Ovary (tissue), 9 donors: ENCODE results near the gene YWHAG. TPM values are rescaled to one million over a fixed set of nuclear protein-coding genes. Genes with fewer than 3 reads are reported as not detected.

Experiments
- DNase-seq, 5 donors: peaks; one replicate each; pipeline ENCODE4 v3.0.0-alpha.2; 2019 to 2020
- H3K27ac ChIP-seq, 2 donors: fragments of 200-600 bp; one replicate each; pipeline versions ENCODE4 v1.5.1 to v1.8.0; 2019 to 2022
- H3K27me3 ChIP-seq: fragments of 200-600 bp; one replicate; pipeline ENCODE4 v1.8.0; 2022
- H3K36me3 ChIP-seq: fragments of 200-600 bp; sonication (generic); one replicate; pipeline ENCODE4 v1.5.1; 2019
- H3K4me1 ChIP-seq: one replicate; pipeline ENCODE4 v1.8.1; 2013; ENCODE audit warnings: mild to moderate bottlenecking, moderate library complexity; ENCODE audit not compliant: insufficient read depth
- H3K4me3 ChIP-seq: fragments of 200-600 bp; sonication (generic); one replicate; pipeline ENCODE4 v1.5.1; 2017
- H3K9me3 ChIP-seq, 2 donors: fragments of 200-600 bp in 1 of 2; sonication (generic) in 1 of 2; one replicate each; pipeline versions ENCODE4 v1.5.1 to v1.8.1; 2013 to 2019; ENCODE audit warnings: mild to moderate bottlenecking in 1 of 2, moderate library complexity in 1 of 2
- EP300 ChIP-seq: sonication (generic); formaldehyde crosslinking; IDR thresholded peaks from one replicate; pipeline ENCODE4 v1.6.1; 2017; ENCODE audit warnings: antibody characterized with exemption
- POLR2A ChIP-seq: fragments of 450-650 bp; IDR thresholded peaks from one replicate; pipeline ENCODE4 v1.6.1; 2017; ENCODE audit warnings: antibody characterized with exemption, mild to moderate bottlenecking, moderate library complexity
- WGBS, 3 donors: extraction: QIAGEN DNeasy Blood & Tissue Kit in 1 of 3; methylation state at CpG; one replicate each; pipeline versions ENCODE4 v1.1.5 to v1.1.7; 2013 to 2017; 5-methylcytosine and 5-hydroxymethylcytosine counted together
- intact Hi-C, 4 donors: fragments of 100-400 bp; cut with DNase I; formaldehyde crosslinking; loops; one replicate each; pipeline versions ENCODE4 v1.11.0 to v1.15.1; 2022 to 2023
- polyA plus RNA-seq, 2 donors: library from polyadenylated mRNA; stranded (reverse); fragments of 200-250 nt in 1 of 2; fragments of 350-450 nt in 1 of 2; fragmentation: Illumina TruSeq in 1 of 2; extraction: RNeasy Lipid Tissue Mini Kit (QIAGEN cat#74804) in 1 of 2; gene quantifications; one replicate each; pipeline ENCODE4 v1.2.3, GENCODE V29; 2013 to 2014
- total RNA-seq, 7 donors: library from RNA; depleted of rRNA in 2 of 7; stranded (reverse); fragments of >200 nt in 2 of 7; fragmentation: NEBNext Ultra II Directional in 3 of 7; extraction: Animal tissue kit (Norgen Biotek cat#: 25700) in 3 of 7; gene quantifications; one replicate each; pipeline versions ENCODE4 v1.1.0 to v1.2.4, GENCODE V29; 2016 to 2023
- TF ChIP-seq, protein P1 (sequence below), 3 donors: fragments of 450-650 bp in 2 of 3; fragments of 200-600 bp in 1 of 3; IDR thresholded peaks; one replicate each; pipeline versions ENCODE4 v1.5.1 to v1.8.0; 2016 to 2022; ENCODE audit warnings: antibody characterized with exemption in 3 of 3, mild to moderate bottlenecking in 1 of 3
- donor health status: DM: no; HTN: no; CAD: no; lungs with moderate emphysema.
- donor health status: DM: no; HTN: no; CAD: no.
- donor health status: Bipolar disorder and iron deficiency.
- donor health status: DM: yes; HTN: yes; CAD: no.
- donor health status: DM: no; HTN: no; CAD: no.
- donor health status: DM: yes; HTN: yes; CAD: no.

Gene YWHAG
- total and polyA plus RNA-seq, 9 donors = 32.0 to 121 (median 99.2) TPM

DNA sequence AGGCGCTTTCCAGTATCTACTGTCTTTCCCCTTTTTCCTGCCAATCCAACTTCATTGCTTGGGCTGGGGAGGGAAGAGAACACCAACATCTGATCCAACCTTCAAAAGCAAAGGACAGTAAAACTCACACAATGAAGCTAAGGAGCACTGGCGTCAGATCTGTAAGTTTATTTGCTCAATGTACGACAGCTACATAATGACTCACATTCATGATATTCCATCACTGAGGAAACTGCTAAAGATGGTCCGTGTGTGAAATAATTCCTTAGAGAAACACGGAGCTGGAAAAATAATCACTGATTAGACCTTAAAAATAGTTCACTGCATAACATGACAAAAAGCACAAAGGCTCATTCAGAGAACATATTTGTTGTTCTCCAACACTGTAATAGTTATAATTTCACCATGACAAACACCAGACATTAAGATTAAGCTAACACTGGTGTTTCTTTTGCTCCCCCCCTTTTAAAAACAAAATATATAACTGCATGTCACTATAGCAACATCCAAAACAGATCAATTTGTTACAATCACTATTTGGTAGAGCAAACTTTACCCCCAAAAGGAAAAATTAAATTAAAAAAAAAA lies 32.1 kb downstream of the YWHAG start:
- H3K4me1 ChIP-seq = peaks cover 4% of the 10 kb centered on the region
- no peak overlapping the region for H3K27ac ChIP-seq
- H3K27me3 ChIP-seq = no peaks in the 10 kb centered on the region
- intact Hi-C loops = no loop called here
- H3K36me3 ChIP-seq = no peaks in the 10 kb centered on the region
- WGBS, 3 donors = 46 to 56% (median 49%) methylated on average over 5 of the region's 5 CpGs
- TF ChIP-seq POLR2A = no peak
- TF ChIP-seq EP300 = no peak
- TF ChIP-seq, protein P1, sequence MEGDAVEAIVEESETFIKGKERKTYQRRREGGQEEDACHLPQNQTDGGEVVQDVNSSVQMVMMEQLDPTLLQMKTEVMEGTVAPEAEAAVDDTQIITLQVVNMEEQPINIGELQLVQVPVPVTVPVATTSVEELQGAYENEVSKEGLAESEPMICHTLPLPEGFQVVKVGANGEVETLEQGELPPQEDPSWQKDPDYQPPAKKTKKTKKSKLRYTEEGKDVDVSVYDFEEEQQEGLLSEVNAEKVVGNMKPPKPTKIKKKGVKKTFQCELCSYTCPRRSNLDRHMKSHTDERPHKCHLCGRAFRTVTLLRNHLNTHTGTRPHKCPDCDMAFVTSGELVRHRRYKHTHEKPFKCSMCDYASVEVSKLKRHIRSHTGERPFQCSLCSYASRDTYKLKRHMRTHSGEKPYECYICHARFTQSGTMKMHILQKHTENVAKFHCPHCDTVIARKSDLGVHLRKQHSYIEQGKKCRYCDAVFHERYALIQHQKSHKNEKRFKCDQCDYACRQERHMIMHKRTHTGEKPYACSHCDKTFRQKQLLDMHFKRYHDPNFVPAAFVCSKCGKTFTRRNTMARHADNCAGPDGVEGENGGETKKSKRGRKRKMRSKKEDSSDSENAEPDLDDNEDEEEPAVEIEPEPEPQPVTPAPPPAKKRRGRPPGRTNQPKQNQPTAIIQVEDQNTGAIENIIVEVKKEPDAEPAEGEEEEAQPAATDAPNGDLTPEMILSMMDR (IDR thresholded peaks at IDR 0.05) = no peak
- H3K9me3 ChIP-seq = no peaks in the 10 kb centered on the region
- H3K4me3 ChIP-seq = no peak overlapping the region
- no peak for DNase-seq

DNA sequence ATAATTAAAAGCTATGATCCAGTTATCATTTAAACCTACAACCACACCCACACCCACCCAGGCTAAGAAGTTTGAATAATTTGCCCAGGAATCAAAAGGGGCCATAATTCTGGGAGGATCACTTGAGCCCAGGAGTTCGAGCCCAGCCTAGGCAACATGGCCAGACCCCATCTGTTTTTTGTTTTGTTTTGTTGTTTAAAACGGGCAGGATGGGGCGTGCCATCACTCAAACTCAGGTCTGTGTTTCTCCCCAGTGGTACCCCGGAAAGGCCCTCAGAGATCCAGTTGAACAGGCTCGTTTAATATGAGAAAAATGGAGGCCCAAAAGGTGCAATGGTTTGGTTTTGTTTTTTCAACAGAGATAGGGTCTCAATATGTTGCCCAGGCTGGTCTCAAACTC lies 33.0 kb downstream of the YWHAG start:
- no peak overlapping the region for H3K4me3 ChIP-seq
- no peaks in the 10 kb centered on the region for H3K9me3 ChIP-seq
- peak in 1 of 5 donors; percentile 12 for DNase-seq
- H3K27me3 ChIP-seq = no peaks in the 10 kb centered on the region
- H3K27ac ChIP-seq = no peak overlapping the region
- peaks cover 4% of the 10 kb centered on the region for H3K4me1 ChIP-seq
- intact Hi-C loops = no loop called here
- no peaks in the 10 kb centered on the region for H3K36me3 ChIP-seq
- TF ChIP-seq EP300 (no peak), POLR2A (no peak)
- TF ChIP-seq, protein P1 (IDR thresholded peaks at IDR 0.05) = no peak
- 85 to 93% (median 86%) methylated on average over 5 of the region's 5 CpGs for WGBS, 3 donors

DNA sequence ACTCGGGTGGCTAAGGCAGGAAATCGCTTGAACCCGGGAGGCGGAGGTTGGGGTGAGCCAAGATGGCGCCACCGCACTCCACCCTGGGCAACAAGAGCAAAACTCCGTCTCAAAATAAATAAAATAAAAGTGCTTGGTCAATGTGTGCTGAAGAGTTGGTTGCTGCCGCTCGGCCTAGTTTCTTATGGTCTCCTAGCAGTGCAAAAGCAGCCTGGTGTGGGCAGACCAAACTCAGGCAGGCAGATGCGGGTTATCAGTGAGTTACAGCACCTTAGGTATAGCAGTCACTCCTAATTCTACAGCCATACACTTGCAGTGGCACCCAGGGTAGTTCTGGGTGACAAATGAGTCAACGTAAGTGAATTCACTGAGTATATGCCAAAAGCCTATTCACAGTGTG lies 33.7 kb downstream of the YWHAG start:
- Histone ChIP-seq H3K36me3 (no peaks in the 10 kb centered on the region), H3K9me3 (no peaks in the 10 kb centered on the region), H3K27me3 (no peaks in the 10 kb centered on the region), H3K27ac (no peak overlapping the region), H3K4me3 (no peak overlapping the region), H3K4me1 (peaks cover 4% of the 10 kb centered on the region)
- no peak for TF ChIP-seq EP300
- TF ChIP-seq POLR2A = no peak
- TF ChIP-seq, protein P1 (IDR thresholded peaks at IDR 0.05) = no peak
- peak in 1 of 5 donors; percentile 13 for DNase-seq
- intact Hi-C loops = no loop called here
- WGBS, 3 donors = 94 to 97% (median 94%) methylated on average over 11 of the region's 11 CpGs

DNA sequence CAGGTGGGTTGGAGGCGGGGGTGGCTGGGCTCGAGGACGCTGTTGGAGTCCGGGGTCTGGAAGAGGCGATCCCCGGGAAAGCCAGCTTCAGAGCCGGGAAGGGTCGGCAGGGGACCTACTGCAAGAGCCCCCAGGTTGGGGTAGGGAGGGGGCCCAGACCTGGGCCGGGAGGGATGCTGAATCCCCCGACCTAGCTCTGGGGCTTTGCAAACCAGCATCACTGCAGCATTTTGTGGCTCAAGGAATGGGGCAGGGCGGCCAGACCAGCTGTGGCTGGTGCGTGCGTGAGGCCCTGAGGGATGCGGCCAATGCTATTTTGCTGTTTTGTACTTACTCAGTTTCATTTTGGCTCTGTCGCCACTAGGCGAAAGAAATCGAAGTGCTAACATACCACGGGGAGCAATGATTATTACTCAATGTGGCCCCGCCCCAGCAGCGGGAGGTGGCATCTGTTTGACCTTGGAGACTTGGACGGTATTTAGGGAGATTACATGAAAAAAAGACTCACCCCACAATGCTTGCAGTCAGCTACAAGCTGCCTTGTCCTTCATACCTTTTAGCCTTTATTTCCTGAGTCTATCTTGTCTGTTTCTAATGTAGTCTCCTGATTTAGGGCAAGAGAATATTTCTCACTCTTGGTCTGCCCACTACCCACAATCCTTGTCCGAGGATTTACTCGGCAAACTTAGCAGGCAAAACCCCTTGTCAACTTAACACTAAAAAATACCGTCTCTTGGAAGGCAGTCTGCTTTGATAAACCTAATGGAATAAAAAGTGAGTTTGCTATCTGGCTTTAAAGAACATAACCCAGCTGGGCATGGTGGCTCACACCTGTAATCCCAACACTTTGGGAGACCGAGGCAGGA lies 40.1 kb downstream of the YWHAG start:
- peak overlapping the region; percentile 92 to 97 for H3K27ac ChIP-seq
- WGBS, 3 donors = 1 to 3% (median 2%) methylated on average over 25 of the region's 25 CpGs
- peaks cover 2% of the 10 kb centered on the region for H3K4me1 ChIP-seq
- H3K4me3 ChIP-seq = peak overlapping the region; percentile 60
- DNase-seq = peak; percentile 70 to 86 (median 78)
- no peaks in the 10 kb centered on the region for H3K36me3 ChIP-seq
- no peaks in the 10 kb centered on the region for H3K27me3 ChIP-seq
- TF ChIP-seq, protein P1 (IDR thresholded peaks at IDR 0.05) = peak; percentile 22 to 45 (median 44)
- no peak for TF ChIP-seq POLR2A
- H3K9me3 ChIP-seq = no peaks in the 10 kb centered on the region
- intact Hi-C loops = loop anchor here in 3 of 4 donors (2.0 to 10.0 kb wide), 4 partner anchors 39 to 154 kb away; partner anchors contain the start of gene YWHAG (in 2 of the 3)
